H1 (cell line): ENCODE results near the gene MSI2. TPM values are rescaled to one million over a fixed set of nuclear protein-coding genes. Genes with fewer than 3 reads are reported as not detected.

Source experiments
- CTCF ChIA-PET: fragments of 300-600 bp; sonication (Branson Sonifier 250); formaldehyde crosslinking; loops from one replicate; lab custom pipeline; 2021; ENCODE audit not compliant: partially characterized antibody; lab: Charles Lee
- POLR2A ChIA-PET: fragments of 300-600 bp; sonication (Branson Sonifier 250); formaldehyde crosslinking; loops from one replicate; lab custom pipeline; 2021; ENCODE audit warnings: inconsistent platforms; ENCODE audit not compliant: partially characterized antibody; lab: Charles Lee
- DNase-seq, 2 experiments: peaks; one replicate each; pipeline versions ENCODE4 v3.0.0 to v3.0.0-alpha.2; 2010 to 2022; ENCODE audit warnings: low spot score in 2 of 2, low read depth in 1 of 2, mixed read lengths in 1 of 2
- FAIRE-seq: peaks from 2 replicates; lab custom pipeline; 2011; peaks lifted over from hg19 to GRCh38; lab: Jason Lieb, UNC
- H2AFZ ChIP-seq: 2 replicates; pipeline ENCODE4 v1.8.1; 2012; ENCODE audit warnings: low read length, inconsistent platforms
- H2AK5ac ChIP-seq: 2 replicates; pipeline ENCODE4 v1.6.1; 2013; ENCODE audit warnings: low read depth, low read length
- H2BK120ac ChIP-seq: replicated peaks from 2 replicates; pipeline ENCODE3; 2013; ENCODE audit warnings: low read depth, low read length, inconsistent platforms
- H2BK12ac ChIP-seq: 2 replicates; pipeline ENCODE4 v1.6.1; 2013; ENCODE audit warnings: low read depth, low read length
- H2BK15ac ChIP-seq: 2 replicates; pipeline ENCODE4 v1.6.1; 2013; ENCODE audit warnings: low read length
- H2BK20ac ChIP-seq: 2 replicates; pipeline ENCODE4 v1.6.1; 2013; ENCODE audit warnings: low read length
- H2BK5ac ChIP-seq: 2 replicates; pipeline ENCODE4 v1.6.1; 2013; ENCODE audit warnings: low read depth, low read length
- H3K14ac ChIP-seq: 2 replicates; pipeline ENCODE4 v1.6.1; 2013; ENCODE audit warnings: inconsistent platforms; ENCODE audit not compliant: insufficient read length
- H3K18ac ChIP-seq: 2 replicates; pipeline ENCODE4 v1.6.1; 2013; ENCODE audit warnings: low read length; ENCODE audit errors: extremely low read depth
- H3K23ac ChIP-seq: 2 replicates; pipeline ENCODE4 v1.6.1; 2013; ENCODE audit warnings: inconsistent platforms; ENCODE audit not compliant: insufficient read length
- H3K23me2 ChIP-seq: 2 replicates; pipeline ENCODE4 v1.6.1; 2013; ENCODE audit warnings: low read depth, low read length
- H3K27ac ChIP-seq: 2 replicates; pipeline ENCODE4 v1.6.1; 2011; ENCODE audit warnings: low read depth, low read length, inconsistent platforms
- H3K27me3 ChIP-seq, 4 experiments: replicated peaks in 1 of 4; 1 replicate in 1 of 4; 2 replicates in 3 of 4; pipeline versions ENCODE4 v1.6.1 to v1.8.1; 2011 to 2013; ENCODE audit warnings: low read length in 3 of 4, mild to moderate bottlenecking in 3 of 4, inconsistent platforms in 2 of 4, mixed read lengths in 2 of 4, moderate library complexity in 1 of 4; ENCODE audit not compliant: control insufficient read depth in 3 of 4, insufficient read depth in 3 of 4; ENCODE audit errors: extremely low read depth in 1 of 4
- H3K36me3 ChIP-seq, 4 experiments: 2 replicates each; pipeline versions ENCODE4 v1.6.1 to v1.8.1; 2011 to 2013; ENCODE audit warnings: mild to moderate bottlenecking in 4 of 4, low read length in 3 of 4, moderate library complexity in 2 of 4, control low read depth in 1 of 4, inconsistent platforms in 1 of 4; ENCODE audit not compliant: insufficient read depth in 4 of 4, control insufficient read depth in 2 of 4
- H3K4ac ChIP-seq: replicated peaks from 2 replicates; pipeline ENCODE3; 2013; ENCODE audit warnings: low read length, low read depth, mixed read lengths, inconsistent platforms; ENCODE audit not compliant: insufficient read length
- H3K4me1 ChIP-seq, 4 experiments: replicated peaks in 1 of 4; 1 replicate in 1 of 4; 2 replicates in 3 of 4; pipeline versions ENCODE4 v1.6.1 to v1.8.1; 2011 to 2013; ENCODE audit warnings: low read length in 3 of 4, inconsistent platforms in 2 of 4, mixed read lengths in 1 of 4; ENCODE audit not compliant: insufficient read depth in 4 of 4, control insufficient read depth in 3 of 4
- H3K4me2 ChIP-seq, 2 experiments: 2 replicates each; pipeline versions ENCODE4 v1.6.1 to v1.8.1; 2011 to 2013; ENCODE audit warnings: low read depth in 2 of 2, low read length in 2 of 2, control low read depth in 1 of 2, inconsistent platforms in 1 of 2, mild to moderate bottlenecking in 1 of 2; ENCODE audit not compliant: insufficient read depth in 1 of 2
- H3K4me3 ChIP-seq, 4 experiments: fragments of 200-600, 300-600 bp in 1 of 4; sonication (generic), shearing (Covaris generic), sonication (Bioruptor Twin) in 1 of 4; 2 replicates each; pipeline versions ENCODE4 v1.5.1 to v1.8.1; 2011 to 2016; ENCODE audit warnings: low read length in 4 of 4, low read depth in 3 of 4, control low read depth in 2 of 4, inconsistent platforms in 2 of 4, mild to moderate bottlenecking in 2 of 4, mixed read lengths in 1 of 4, moderate library complexity in 1 of 4; ENCODE audit not compliant: insufficient read depth in 2 of 4; ENCODE audit errors: extremely low read depth in 1 of 4
- H3K56ac ChIP-seq: replicated peaks from 2 replicates; pipeline ENCODE3; 2013; ENCODE audit warnings: low read depth, mild to moderate bottlenecking, mixed read lengths, low read length, inconsistent platforms; ENCODE audit not compliant: insufficient read length
- H3K79me1 ChIP-seq: 2 replicates; pipeline ENCODE4 v1.6.1; 2013; ENCODE audit warnings: low read depth, low read length, control low read depth
- H3K79me2 ChIP-seq, 2 experiments: 2 replicates each; pipeline versions ENCODE4 v1.6.1 to v1.8.1; 2012 to 2013; ENCODE audit warnings: low read length in 2 of 2, mild to moderate bottlenecking in 2 of 2, inconsistent platforms in 1 of 2; ENCODE audit not compliant: insufficient read depth in 2 of 2, control insufficient read depth in 1 of 2
- H3K9ac ChIP-seq, 4 experiments: replicated peaks in 1 of 4; 1 replicate in 1 of 4; 2 replicates in 3 of 4; pipeline versions ENCODE4 v1.6.1 to v1.8.1; 2011 to 2013; ENCODE audit warnings: low read depth in 3 of 4, low read length in 3 of 4, control low read depth in 2 of 4, mild to moderate bottlenecking in 2 of 4, moderate library complexity in 2 of 4, inconsistent platforms in 1 of 4; ENCODE audit errors: extremely low read depth in 1 of 4
- H3K9me3 ChIP-seq, 2 experiments: 2 replicates each; pipeline versions ENCODE4 v1.6.1 to v1.8.1; 2012 to 2013; ENCODE audit warnings: mild to moderate bottlenecking in 2 of 2, moderate library complexity in 2 of 2, control low read depth in 1 of 2, inconsistent platforms in 1 of 2, low read depth in 1 of 2, low read length in 1 of 2, mixed read lengths in 1 of 2; ENCODE audit not compliant: insufficient read depth in 2 of 2
- H4K20me1 ChIP-seq, 2 experiments: replicated peaks in 1 of 2; 2 replicates each; pipeline versions ENCODE3 to v1.8.1; 2011 to 2013; ENCODE audit warnings: inconsistent platforms in 2 of 2, low read length in 2 of 2, mild to moderate bottlenecking in 1 of 2; ENCODE audit not compliant: insufficient read depth in 2 of 2, control insufficient read depth in 1 of 2
- H4K5ac ChIP-seq: 2 replicates; pipeline ENCODE4 v1.6.1; 2013; ENCODE audit warnings: low read length, low read depth, mixed read lengths, inconsistent platforms; ENCODE audit not compliant: insufficient read length
- H4K8ac ChIP-seq: 2 replicates; pipeline ENCODE4 v1.8.0; 2013; ENCODE audit warnings: mild to moderate bottlenecking, moderate library complexity, low read length, inconsistent platforms; ENCODE audit not compliant: insufficient read depth; ENCODE audit errors: extremely low read depth
- H4K91ac ChIP-seq: replicated peaks from 2 replicates; pipeline ENCODE3; 2013; ENCODE audit warnings: low read length, mixed read lengths, inconsistent platforms; ENCODE audit not compliant: insufficient read length
- EGR1 ChIP-seq: IDR thresholded peaks from 2 replicates; pipeline ENCODE4 v1.6.1; 2011; ENCODE audit warnings: low read depth, low read length, borderline replicate concordance
- MAX ChIP-seq: IDR thresholded peaks from 2 replicates; pipeline ENCODE4 v1.6.1; 2012; ENCODE audit warnings: inconsistent platforms
- RNF2 ChIP-seq: fragments of 200-900, 300-1000 bp; sonication (generic); IDR thresholded peaks from 2 replicates; pipeline ENCODE4 v1.7.1; 2016; ENCODE audit warnings: borderline replicate concordance, low read depth, mild to moderate bottlenecking, antibody characterized with exemption, low read length; ENCODE audit not compliant: poor library complexity, severe bottlenecking; ENCODE audit errors: missing control alignments
- TCF12 ChIP-seq: IDR thresholded peaks from 2 replicates; pipeline ENCODE4 v1.6.1; 2011; ENCODE audit warnings: low read depth, mild to moderate bottlenecking, low read length
- WGBS, 2 experiments: shearing (Covaris generic) in 1 of 2; methylation state at CpG; one replicate each; pipeline versions ENCODE4 v1.1.6 to v1.1.7; 2013 to 2015; ENCODE audit warnings: low lambda C conversion rate in 2 of 2, mixed read lengths in 2 of 2, inconsistent platforms in 1 of 2, low coverage in 1 of 2, missing lambda C conversion rate in 1 of 2; ENCODE audit not compliant: insufficient replicate concordance in 2 of 2, insufficient coverage in 1 of 2, insufficient read length in 1 of 2; ENCODE audit errors: extremely low coverage in 1 of 2, missing lambda C conversion rate in 1 of 2; 5-methylcytosine and 5-hydroxymethylcytosine counted together
- polyA plus RNA-seq, 7 experiments: library from polyadenylated mRNA; depleted of rRNA in 3 of 7; stranded (reverse) in 5 of 7; unstranded in 2 of 7; fragments of >200 nt in 5 of 7; fragments of 200-250 nt in 2 of 7; gene quantifications; 1 replicate in 5 of 7; 2 replicates in 1 of 7; 4 replicates in 1 of 7; pipeline versions ENCODE4 v1.2.1 to v1.2.3, GENCODE V29; 2011 to 2013; ENCODE audit warnings: missing spikeins in 2 of 7, mixed read lengths in 2 of 7
- total RNA-seq: library from RNA; stranded (reverse); fragmentation: NEBNext Ultra II Directional; extraction: Animal tissue kit (Norgen Biotek cat#: 25700); gene quantifications from 2 replicates; pipeline ENCODE4 v1.2.1, GENCODE V29; 2021

MSI2 gene
- total and polyA plus RNA-seq, 2 of the 8 experiments (the other 6 are each of a cell fraction or from before 2014, with no cell fraction given): 36.7 to 80.6 TPM

- H2BK15ac ChIP-seq: no peak overlapping the region
- no peak overlapping the region for H3K27ac ChIP-seq
- no peak overlapping the region for H3K56ac ChIP-seq
- no peak for FAIRE-seq
- H3K23ac ChIP-seq: no peak overlapping the region
- H4K20me1 ChIP-seq: peaks cover 5% of the 10 kb centered on the region in 2 experiments
- no peak overlapping the region for H2BK12ac ChIP-seq
- H3K4ac ChIP-seq: no peak overlapping the region
- no peaks in the 10 kb centered on the region; a peak in 2 of 7 replicates for H3K27me3 ChIP-seq
- H3K23me2 ChIP-seq: no peaks in the 10 kb centered on the region
- peaks cover 0 to 15% (median 10%) of the 10 kb centered on the region in 4 experiments; a peak in 5 of 7 replicates for H3K4me1 ChIP-seq
- TF ChIP-seq RNF2 (no peak), MAX (no peak), EGR1 (no peak), TCF12 (no peak)
- no peaks in the 10 kb centered on the region; a peak in 2 of 8 replicates for H3K36me3 ChIP-seq
- H3K79me2 ChIP-seq: peaks cover 0 to 5% of the 10 kb centered on the region in 2 experiments; a peak in 3 of 4 replicates
- no peak overlapping the region for H3K4me2 ChIP-seq
- no peak overlapping the region for H4K91ac ChIP-seq
- no peak overlapping the region for H3K9ac ChIP-seq
- no peak overlapping the region for H2AK5ac ChIP-seq
- no peak overlapping the region for H2AFZ ChIP-seq
- CTCF ChIA-PET: interaction anchor here (0.9 to 6.4 kb wide), 5 partner anchors 9 to 117 kb away, joined by 3 to 29 read pairs (median 3); no protein-coding TSS in a partner anchor
- H2BK120ac ChIP-seq: no peak overlapping the region
- no peak overlapping the region for H2BK5ac ChIP-seq
- 94% methylated on average over 4 of the region's 4 CpGs; no CpG with 5 or more reads in 1 of the 2 experiments for WGBS, 2 experiments
- no peak overlapping the region for H4K5ac ChIP-seq
- H4K8ac ChIP-seq: no peak overlapping the region
- no peak overlapping the region for H2BK20ac ChIP-seq
- H3K79me1 ChIP-seq: peaks cover 8% of the 10 kb centered on the region
- H3K4me3 ChIP-seq: no peak overlapping the region
- POLR2A ChIA-PET: no interaction called here
- no peak for DNase-seq
- H3K9me3 ChIP-seq: no peaks in the 10 kb centered on the region
- H3K18ac ChIP-seq: no peak overlapping the region
- no peak overlapping the region for H3K14ac ChIP-seq
These were observed 224.3 kb downstream of the MSI2 start for GRCh38 chr17:57480438-57481196.
